WTC11 (cell line): ENCODE results near the gene HMCN1. TPM values are rescaled to one million over a fixed set of nuclear protein-coding genes. Genes with fewer than 3 reads are reported as not detected.

ENCODE experiments used
- ATAC-seq: fragments of 200-7000 bp; cut with Tn5 transposase; 2 replicates; pipeline ENCODE4 v1.10.0; 2021; ENCODE audit warnings: mild to moderate bottlenecking, moderate library complexity
- CTCF ChIA-PET: fragments of 300-600 bp; sonication (Branson Sonifier 250); formaldehyde crosslinking; loops from one replicate; lab custom pipeline; 2021; ENCODE audit warnings: antibody characterized with exemption; lab: Charles Lee
- POLR2A ChIA-PET: fragments of 350-600 bp; sonication (Branson Sonifier 250); formaldehyde crosslinking; loops from one replicate; lab custom pipeline; 2021; ENCODE audit warnings: antibody characterized with exemption; lab: Charles Lee
- DNase-seq: peaks from one replicate; pipeline ENCODE4 v3.0.0; 2021; ENCODE audit warnings: low spot score
- H3K27ac Mint-ChIP-seq: 2 replicates; pipeline ENCODE4 v1.8.0; 2021; ENCODE audit warnings: mixed read lengths
- H3K27me3 Mint-ChIP-seq: 2 replicates; pipeline ENCODE4 v1.8.0; 2021; ENCODE audit warnings: low read depth, mild to moderate bottlenecking, moderate library complexity, mixed read lengths
- H3K36me3 Mint-ChIP-seq: 2 replicates; pipeline ENCODE4 v1.8.0; 2021; ENCODE audit warnings: mixed read lengths
- H3K4me1 Mint-ChIP-seq: 2 replicates; pipeline ENCODE4 v1.8.0; 2022; ENCODE audit warnings: mixed read lengths
- H3K4me3 Mint-ChIP-seq: 2 replicates; pipeline ENCODE4 v1.8.0; 2021; ENCODE audit warnings: mild to moderate bottlenecking, moderate library complexity, mixed read lengths
- H3K9me3 Mint-ChIP-seq: 2 replicates; pipeline ENCODE4 v1.8.0; 2021; ENCODE audit warnings: mixed read lengths
- ELF4 ChIP-seq: sonication (generic); formaldehyde crosslinking; IDR thresholded peaks from 2 replicates; pipeline ENCODE4 v1.8.1; 2022; ENCODE audit warnings: low read depth, mild to moderate bottlenecking, moderate library complexity, missing genetic modification reagents
- FOXP1 ChIP-seq: sonication (generic); formaldehyde crosslinking; IDR thresholded peaks from 2 replicates; pipeline ENCODE4 v1.8.0; 2022; ENCODE audit warnings: missing genetic modification reagents, mild to moderate bottlenecking, moderate library complexity, borderline replicate concordance
- HMGA2 ChIP-seq: fragments of 250-450 bp; sonication (Bioruptor Pico); IDR thresholded peaks from 2 replicates; pipeline ENCODE4 v1.4.0; 2021; ENCODE audit warnings: mild to moderate bottlenecking, moderate library complexity
- IRF2 ChIP-seq: sonication (generic); formaldehyde crosslinking; IDR thresholded peaks from 2 replicates; pipeline ENCODE4 v1.8.0; 2022; ENCODE audit warnings: low read depth, missing genetic modification reagents, borderline replicate concordance
- MXD4 ChIP-seq: fragments of 250-450 bp; sonication (Bioruptor Pico); IDR thresholded peaks from 2 replicates; pipeline ENCODE4 v1.8.0; 2021; ENCODE audit warnings: mild to moderate bottlenecking, moderate library complexity, borderline replicate concordance
- NFATC4 ChIP-seq: fragments of 250-450 bp; sonication (Bioruptor Pico); IDR thresholded peaks from 2 replicates; pipeline ENCODE4 v1.9.0; 2021; ENCODE audit warnings: mild to moderate bottlenecking
- SMAD3 ChIP-seq: sonication (generic); formaldehyde crosslinking; IDR thresholded peaks from 2 replicates; pipeline ENCODE4 v1.8.0; 2022; ENCODE audit warnings: missing genetic modification reagents, mild to moderate bottlenecking, borderline replicate concordance
- SMAD4 ChIP-seq: sonication (generic); formaldehyde crosslinking; IDR thresholded peaks from 2 replicates; pipeline ENCODE4 v1.8.0; 2022; ENCODE audit warnings: mild to moderate bottlenecking, missing genetic modification reagents
- TEAD1 ChIP-seq: sonication (generic); formaldehyde crosslinking; IDR thresholded peaks from 2 replicates; pipeline ENCODE4 v1.8.0; 2022; ENCODE audit warnings: mild to moderate bottlenecking, missing genetic modification reagents
- ZNF423 ChIP-seq: fragments of 250-450 bp; sonication (Bioruptor Pico); IDR thresholded peaks from 2 replicates; pipeline ENCODE4 v2.1.2; 2022; ENCODE audit warnings: mild to moderate bottlenecking, moderate library complexity
- total RNA-seq: library from RNA; stranded (reverse); gene quantifications from 3 replicates; pipeline ENCODE4 v1.2.3, GENCODE V29; 2021
- TF ChIP-seq, protein P1 (sequence below): sonication (generic); formaldehyde crosslinking; IDR thresholded peaks from 2 replicates; pipeline ENCODE4 v1.8.1; 2023; ENCODE audit warnings: mild to moderate bottlenecking, missing genetic modification reagents
- TF ChIP-seq, protein P2 (sequence below): fragments of 250-450 bp; sonication (Bioruptor Pico); IDR thresholded peaks from 2 replicates; pipeline ENCODE4 v2.1.2; 2022; ENCODE audit warnings: mild to moderate bottlenecking, moderate library complexity
- TF ChIP-seq, protein P3 (sequence below): sonication (generic); formaldehyde crosslinking; conservative IDR thresholded peaks from 2 replicates; pipeline ENCODE4 v1.8.1; 2022; ENCODE audit warnings: mild to moderate bottlenecking, missing genetic modification reagents
- TF ChIP-seq, protein P4 (sequence below): sonication (generic); formaldehyde crosslinking; IDR thresholded peaks from 2 replicates; pipeline ENCODE4 v1.8.0; 2023; ENCODE audit warnings: missing genetic modification reagents
- TF ChIP-seq, protein P5 (sequence below): sonication (generic); formaldehyde crosslinking; IDR thresholded peaks from 2 replicates; pipeline ENCODE4 v1.8.1; 2022; ENCODE audit warnings: mild to moderate bottlenecking, missing genetic modification reagents, moderate library complexity, borderline replicate concordance
- TF ChIP-seq, protein P6 (sequence below): fragments of 250-450 bp; sonication (Bioruptor Pico); IDR thresholded peaks from 2 replicates; pipeline ENCODE4 v1.9.0; 2021; ENCODE audit warnings: mild to moderate bottlenecking, borderline replicate concordance
- TF ChIP-seq, protein P7 (sequence below): fragments of 250-450 bp; sonication (Bioruptor Pico); IDR thresholded peaks from 2 replicates; pipeline ENCODE4 v1.8.0; 2021; ENCODE audit warnings: mild to moderate bottlenecking
- TF ChIP-seq, protein P8 (sequence below): sonication (generic); formaldehyde crosslinking; IDR thresholded peaks from 2 replicates; pipeline ENCODE4 v1.8.1; 2022; ENCODE audit warnings: missing genetic modification reagents, borderline replicate concordance
- TF ChIP-seq, protein P9 (sequence below): sonication (generic); formaldehyde crosslinking; IDR thresholded peaks from 2 replicates; pipeline ENCODE4 v1.8.1; 2022; ENCODE audit warnings: low read depth, missing genetic modification reagents, borderline replicate concordance

HMCN1 gene
- total RNA-seq, 1 experiment from 2014 or later, result 5.6 TPM

DNA sequence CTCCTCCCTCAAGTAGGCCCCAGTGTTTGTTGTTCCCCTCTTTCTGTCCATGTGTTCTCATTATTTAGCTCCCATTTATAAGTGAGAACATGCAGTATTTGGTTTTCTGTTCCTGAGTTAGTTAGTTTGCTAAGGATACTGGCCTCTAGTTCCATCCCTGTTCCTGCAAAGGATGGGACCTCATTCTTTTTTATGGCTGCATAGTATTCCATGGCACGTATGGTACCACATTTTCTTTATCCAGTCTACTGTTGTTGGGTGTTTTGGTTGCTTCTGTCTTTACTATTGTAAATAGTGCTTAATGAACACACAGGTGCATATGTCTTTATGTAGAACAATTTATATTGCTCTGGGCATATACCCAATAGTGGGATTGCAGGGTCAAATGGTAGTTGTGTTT, 408.0 kb downstream of the HMCN1 start:
- TF ChIP-seq, protein P1, sequence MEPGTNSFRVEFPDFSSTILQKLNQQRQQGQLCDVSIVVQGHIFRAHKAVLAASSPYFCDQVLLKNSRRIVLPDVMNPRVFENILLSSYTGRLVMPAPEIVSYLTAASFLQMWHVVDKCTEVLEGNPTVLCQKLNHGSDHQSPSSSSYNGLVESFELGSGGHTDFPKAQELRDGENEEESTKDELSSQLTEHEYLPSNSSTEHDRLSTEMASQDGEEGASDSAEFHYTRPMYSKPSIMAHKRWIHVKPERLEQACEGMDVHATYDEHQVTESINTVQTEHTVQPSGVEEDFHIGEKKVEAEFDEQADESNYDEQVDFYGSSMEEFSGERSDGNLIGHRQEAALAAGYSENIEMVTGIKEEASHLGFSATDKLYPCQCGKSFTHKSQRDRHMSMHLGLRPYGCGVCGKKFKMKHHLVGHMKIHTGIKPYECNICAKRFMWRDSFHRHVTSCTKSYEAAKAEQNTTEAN (CRISPR knock-in tag), result no peak
- TF ChIP-seq, protein P2, sequence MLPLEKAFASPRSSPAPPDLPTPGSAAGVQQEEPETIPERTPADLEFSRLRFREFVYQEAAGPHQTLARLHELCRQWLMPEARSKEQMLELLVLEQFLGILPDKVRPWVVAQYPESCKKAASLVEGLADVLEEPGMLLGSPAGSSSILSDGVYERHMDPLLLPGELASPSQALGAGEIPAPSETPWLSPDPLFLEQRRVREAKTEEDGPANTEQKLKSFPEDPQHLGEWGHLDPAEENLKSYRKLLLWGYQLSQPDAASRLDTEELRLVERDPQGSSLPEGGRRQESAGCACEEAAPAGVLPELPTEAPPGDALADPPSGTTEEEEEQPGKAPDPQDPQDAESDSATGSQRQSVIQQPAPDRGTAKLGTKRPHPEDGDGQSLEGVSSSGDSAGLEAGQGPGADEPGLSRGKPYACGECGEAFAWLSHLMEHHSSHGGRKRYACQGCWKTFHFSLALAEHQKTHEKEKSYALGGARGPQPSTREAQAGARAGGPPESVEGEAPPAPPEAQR, result no peak
- no peak for TF ChIP-seq MXD4 (CRISPR knock-in tag)
- TF ChIP-seq, protein P3, sequence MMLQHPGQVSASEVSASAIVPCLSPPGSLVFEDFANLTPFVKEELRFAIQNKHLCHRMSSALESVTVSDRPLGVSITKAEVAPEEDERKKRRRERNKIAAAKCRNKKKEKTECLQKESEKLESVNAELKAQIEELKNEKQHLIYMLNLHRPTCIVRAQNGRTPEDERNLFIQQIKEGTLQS, result no peak
- TF ChIP-seq IRF2, result no peak
- TF ChIP-seq SMAD3, result no peak
- TF ChIP-seq, protein P4, sequence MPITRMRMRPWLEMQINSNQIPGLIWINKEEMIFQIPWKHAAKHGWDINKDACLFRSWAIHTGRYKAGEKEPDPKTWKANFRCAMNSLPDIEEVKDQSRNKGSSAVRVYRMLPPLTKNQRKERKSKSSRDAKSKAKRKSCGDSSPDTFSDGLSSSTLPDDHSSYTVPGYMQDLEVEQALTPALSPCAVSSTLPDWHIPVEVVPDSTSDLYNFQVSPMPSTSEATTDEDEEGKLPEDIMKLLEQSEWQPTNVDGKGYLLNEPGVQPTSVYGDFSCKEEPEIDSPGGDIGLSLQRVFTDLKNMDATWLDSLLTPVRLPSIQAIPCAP (CRISPR knock-in tag), result no peak
- TF ChIP-seq NFATC4 (CRISPR knock-in tag), result no peak
- no peak for TF ChIP-seq TEAD1 (CRISPR knock-in tag)
- TF ChIP-seq, protein P5, sequence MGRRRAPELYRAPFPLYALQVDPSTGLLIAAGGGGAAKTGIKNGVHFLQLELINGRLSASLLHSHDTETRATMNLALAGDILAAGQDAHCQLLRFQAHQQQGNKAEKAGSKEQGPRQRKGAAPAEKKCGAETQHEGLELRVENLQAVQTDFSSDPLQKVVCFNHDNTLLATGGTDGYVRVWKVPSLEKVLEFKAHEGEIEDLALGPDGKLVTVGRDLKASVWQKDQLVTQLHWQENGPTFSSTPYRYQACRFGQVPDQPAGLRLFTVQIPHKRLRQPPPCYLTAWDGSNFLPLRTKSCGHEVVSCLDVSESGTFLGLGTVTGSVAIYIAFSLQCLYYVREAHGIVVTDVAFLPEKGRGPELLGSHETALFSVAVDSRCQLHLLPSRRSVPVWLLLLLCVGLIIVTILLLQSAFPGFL (CRISPR knock-in tag), result no peak
- no peak for TF ChIP-seq ELF4
- TF ChIP-seq, protein P6, sequence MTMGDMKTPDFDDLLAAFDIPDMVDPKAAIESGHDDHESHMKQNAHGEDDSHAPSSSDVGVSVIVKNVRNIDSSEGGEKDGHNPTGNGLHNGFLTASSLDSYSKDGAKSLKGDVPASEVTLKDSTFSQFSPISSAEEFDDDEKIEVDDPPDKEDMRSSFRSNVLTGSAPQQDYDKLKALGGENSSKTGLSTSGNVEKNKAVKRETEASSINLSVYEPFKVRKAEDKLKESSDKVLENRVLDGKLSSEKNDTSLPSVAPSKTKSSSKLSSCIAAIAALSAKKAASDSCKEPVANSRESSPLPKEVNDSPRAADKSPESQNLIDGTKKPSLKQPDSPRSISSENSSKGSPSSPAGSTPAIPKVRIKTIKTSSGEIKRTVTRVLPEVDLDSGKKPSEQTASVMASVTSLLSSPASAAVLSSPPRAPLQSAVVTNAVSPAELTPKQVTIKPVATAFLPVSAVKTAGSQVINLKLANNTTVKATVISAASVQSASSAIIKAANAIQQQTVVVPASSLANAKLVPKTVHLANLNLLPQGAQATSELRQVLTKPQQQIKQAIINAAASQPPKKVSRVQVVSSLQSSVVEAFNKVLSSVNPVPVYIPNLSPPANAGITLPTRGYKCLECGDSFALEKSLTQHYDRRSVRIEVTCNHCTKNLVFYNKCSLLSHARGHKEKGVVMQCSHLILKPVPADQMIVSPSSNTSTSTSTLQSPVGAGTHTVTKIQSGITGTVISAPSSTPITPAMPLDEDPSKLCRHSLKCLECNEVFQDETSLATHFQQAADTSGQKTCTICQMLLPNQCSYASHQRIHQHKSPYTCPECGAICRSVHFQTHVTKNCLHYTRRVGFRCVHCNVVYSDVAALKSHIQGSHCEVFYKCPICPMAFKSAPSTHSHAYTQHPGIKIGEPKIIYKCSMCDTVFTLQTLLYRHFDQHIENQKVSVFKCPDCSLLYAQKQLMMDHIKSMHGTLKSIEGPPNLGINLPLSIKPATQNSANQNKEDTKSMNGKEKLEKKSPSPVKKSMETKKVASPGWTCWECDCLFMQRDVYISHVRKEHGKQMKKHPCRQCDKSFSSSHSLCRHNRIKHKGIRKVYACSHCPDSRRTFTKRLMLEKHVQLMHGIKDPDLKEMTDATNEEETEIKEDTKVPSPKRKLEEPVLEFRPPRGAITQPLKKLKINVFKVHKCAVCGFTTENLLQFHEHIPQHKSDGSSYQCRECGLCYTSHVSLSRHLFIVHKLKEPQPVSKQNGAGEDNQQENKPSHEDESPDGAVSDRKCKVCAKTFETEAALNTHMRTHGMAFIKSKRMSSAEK, result no peak
- TF ChIP-seq FOXP1 (CRISPR knock-in tag), result no peak
- no peaks in the 10 kb centered on the region for H3K27me3 Mint-ChIP-seq
- ATAC-seq, result no peak

DNA sequence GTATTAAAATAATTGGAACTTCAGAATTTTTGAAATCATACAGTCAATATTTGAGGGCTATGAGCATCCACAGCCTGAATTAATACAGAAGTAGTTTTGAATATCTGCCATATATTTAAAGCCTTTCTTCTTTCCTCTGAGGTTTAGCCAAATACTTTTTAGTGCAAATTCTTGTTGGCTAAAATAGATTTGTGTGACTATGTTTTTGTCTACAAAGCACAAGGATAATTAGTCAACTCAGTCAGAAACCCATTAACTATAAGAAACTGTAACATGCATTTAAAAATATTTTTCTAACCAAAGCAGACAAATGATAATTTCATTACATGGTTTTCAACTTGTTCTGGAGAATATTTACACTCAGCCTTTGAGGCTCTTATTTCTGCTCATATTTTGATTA, 408.7 kb downstream of the HMCN1 start:
- Mint-ChIP-seq H3K4me1 (peaks cover 8% of the 10 kb centered on the region; the same call in 1 of the 2 replicates), H3K36me3 (peaks cover 13% of the 10 kb centered on the region), H3K27ac (no peak overlapping the region), H3K27me3 (no peaks in the 10 kb centered on the region), H3K4me3 (no peak overlapping the region), H3K9me3 (peaks cover 17% of the 10 kb centered on the region)
- ChIA-PET POLR2A (no interaction called here), CTCF (interaction anchor here (1.1 kb wide), 1 partner anchor 13 kb away, joined by 3 read pairs; no protein-coding TSS in a partner anchor)
- ATAC-seq, result no peak
- DNase-seq, result no peak
- TF ChIP-seq, protein P7, sequence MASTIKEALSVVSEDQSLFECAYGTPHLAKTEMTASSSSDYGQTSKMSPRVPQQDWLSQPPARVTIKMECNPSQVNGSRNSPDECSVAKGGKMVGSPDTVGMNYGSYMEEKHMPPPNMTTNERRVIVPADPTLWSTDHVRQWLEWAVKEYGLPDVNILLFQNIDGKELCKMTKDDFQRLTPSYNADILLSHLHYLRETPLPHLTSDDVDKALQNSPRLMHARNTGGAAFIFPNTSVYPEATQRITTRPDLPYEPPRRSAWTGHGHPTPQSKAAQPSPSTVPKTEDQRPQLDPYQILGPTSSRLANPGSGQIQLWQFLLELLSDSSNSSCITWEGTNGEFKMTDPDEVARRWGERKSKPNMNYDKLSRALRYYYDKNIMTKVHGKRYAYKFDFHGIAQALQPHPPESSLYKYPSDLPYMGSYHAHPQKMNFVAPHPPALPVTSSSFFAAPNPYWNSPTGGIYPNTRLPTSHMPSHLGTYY, result no peak
- TF ChIP-seq, protein P8, sequence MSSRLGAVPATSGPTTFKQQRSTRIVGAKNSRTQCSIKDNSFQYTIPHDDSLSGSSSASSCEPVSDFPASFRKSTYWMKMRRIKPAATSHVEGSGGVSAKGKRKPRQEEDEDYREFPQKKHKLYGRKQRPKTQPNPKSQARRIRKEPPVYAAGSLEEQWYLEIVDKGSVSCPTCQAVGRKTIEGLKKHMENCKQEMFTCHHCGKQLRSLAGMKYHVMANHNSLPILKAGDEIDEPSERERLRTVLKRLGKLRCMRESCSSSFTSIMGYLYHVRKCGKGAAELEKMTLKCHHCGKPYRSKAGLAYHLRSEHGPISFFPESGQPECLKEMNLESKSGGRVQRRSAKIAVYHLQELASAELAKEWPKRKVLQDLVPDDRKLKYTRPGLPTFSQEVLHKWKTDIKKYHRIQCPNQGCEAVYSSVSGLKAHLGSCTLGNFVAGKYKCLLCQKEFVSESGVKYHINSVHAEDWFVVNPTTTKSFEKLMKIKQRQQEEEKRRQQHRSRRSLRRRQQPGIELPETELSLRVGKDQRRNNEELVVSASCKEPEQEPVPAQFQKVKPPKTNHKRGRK, result no peak
- no peak for TF ChIP-seq SMAD4 (CRISPR knock-in tag)
- no peak for TF ChIP-seq HMGA2 (CRISPR knock-in tag)
- TF ChIP-seq ZNF423 (CRISPR knock-in tag), result no peak
- TF ChIP-seq, protein P9, sequence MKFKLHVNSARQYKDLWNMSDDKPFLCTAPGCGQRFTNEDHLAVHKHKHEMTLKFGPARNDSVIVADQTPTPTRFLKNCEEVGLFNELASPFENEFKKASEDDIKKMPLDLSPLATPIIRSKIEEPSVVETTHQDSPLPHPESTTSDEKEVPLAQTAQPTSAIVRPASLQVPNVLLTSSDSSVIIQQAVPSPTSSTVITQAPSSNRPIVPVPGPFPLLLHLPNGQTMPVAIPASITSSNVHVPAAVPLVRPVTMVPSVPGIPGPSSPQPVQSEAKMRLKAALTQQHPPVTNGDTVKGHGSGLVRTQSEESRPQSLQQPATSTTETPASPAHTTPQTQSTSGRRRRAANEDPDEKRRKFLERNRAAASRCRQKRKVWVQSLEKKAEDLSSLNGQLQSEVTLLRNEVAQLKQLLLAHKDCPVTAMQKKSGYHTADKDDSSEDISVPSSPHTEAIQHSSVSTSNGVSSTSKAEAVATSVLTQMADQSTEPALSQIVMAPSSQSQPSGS (CRISPR knock-in tag), result no peak
- TF ChIP-seq, protein P4 (CRISPR knock-in tag), result no peak

More for the DNA sequence above, 408.0 kb downstream of the HMCN1 start:
- peaks cover 8% of the 10 kb centered on the region; the same call in 1 of the 2 replicates for H3K4me1 Mint-ChIP-seq
- H3K4me3 Mint-ChIP-seq, result no peak overlapping the region
- POLR2A ChIA-PET, result no interaction called here
- H3K9me3 Mint-ChIP-seq, result peaks cover 17% of the 10 kb centered on the region
- H3K36me3 Mint-ChIP-seq, result peaks cover 13% of the 10 kb centered on the region
- CTCF ChIA-PET, result no interaction called here
- no peak for DNase-seq
- no peak overlapping the region for H3K27ac Mint-ChIP-seq
